Activated CD8-positive, alpha-beta memory T cell treated with anti-CD3 and anti-CD28 coated beads for 1 hour (primary cell): ENCODE measurements around the gene ARHGAP6.
"Not testable (repeated sequence)": the region's sequence is repeated elsewhere in the genome, so short reads cannot be mapped to it uniquely, and the experiment has no call there.

Experiments used
- DNase-seq, 2 donors: peaks; one replicate each; pipeline ENCODE4 v3.0.0-alpha.2; 2020; ENCODE audit warnings: low read depth in 1 of 2; ENCODE audit errors: extremely low read depth in 1 of 2

The ARHGAP6 gene

DNA sequence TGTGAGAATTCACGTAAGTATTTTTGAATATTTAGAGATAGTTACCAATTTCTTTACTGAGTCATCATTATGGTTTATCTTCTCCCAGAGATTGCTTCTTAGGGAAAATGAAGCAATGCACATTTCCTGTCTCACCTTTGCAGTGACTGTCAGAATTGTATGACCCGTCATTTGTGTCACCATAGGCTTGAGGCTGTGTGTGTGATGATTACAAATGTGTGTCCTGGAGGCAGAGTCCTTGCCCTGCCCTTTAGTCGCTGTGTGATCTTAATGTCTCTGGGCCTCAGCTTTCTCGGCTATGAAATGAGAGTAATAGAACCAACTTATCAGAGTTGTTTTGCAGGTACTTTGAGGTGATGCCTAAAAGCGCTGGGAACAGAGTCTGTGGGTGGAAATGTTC lies 540.7 kb downstream of the ARHGAP6 start:
- DNase-seq = no peak

DNA sequence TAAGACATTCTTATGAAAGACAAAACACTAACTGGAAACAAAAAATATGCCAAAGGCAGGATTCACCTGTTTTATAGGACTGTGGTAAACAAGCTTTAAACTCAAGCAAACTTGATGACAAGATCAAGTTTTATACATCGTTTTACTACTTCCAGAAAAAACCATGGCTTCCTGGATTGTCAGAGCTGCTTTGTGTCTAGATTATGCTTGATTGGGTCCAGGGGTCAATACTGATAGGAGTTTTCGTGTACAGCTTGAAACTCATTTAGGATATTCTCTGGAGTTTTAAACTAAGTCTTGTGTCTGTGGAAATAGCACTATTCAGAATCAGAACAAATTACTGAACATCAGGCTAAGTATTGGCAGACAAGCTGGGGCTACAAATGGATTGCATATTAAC lies 541.6 kb downstream of the ARHGAP6 start:
- DNase-seq = no peak

DNA sequence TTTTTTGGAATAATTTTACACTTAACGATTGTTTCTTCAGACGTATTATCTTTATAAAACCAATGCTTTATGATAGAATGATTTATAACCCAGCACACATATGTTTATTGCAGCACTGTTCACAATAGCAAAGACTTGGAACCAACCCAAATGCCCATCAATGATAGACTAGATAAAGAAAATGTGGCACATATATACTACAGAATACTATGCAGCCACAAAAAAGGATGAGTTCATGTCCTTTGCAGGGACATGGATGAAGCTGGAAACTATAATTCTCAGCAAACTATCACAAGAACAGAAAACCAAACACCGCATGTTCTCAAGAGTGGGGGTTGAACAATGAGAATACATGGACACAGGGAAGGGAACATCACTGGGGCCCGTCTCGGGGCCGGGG lies 542.6 kb downstream of the ARHGAP6 start:
- not testable (repeated sequence) for DNase-seq

DNA sequence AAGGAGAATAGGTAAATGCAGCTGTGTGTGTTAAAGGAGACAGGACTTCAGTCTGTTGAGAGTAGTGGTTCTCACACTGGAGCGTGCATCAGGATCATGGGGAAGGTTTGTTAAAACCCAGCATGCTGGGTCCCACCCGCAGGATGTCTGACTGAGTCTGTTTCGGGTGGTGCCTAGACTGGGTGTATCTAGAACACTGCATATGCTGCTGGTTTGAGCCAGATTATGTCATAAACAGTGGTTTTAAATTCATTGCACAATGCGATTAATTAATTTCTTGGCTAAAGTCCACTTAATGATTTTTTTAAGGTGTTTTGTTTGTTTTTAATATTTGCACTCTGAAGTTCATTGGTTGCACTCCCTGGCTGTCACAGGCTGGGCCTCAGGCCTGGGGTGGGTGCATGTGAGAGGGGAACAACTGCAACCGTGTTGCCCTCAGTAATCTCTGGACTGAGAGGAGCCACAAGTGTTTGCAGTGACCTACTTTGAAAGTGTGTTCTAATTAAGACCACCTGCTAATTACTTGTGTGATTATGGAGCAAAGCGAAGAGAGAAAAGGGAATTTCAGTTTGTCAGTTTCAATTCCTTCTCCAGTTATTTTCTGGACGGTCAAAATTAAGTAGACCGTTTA lies 546.3 kb downstream of the ARHGAP6 start:
- no peak for DNase-seq

DNA sequence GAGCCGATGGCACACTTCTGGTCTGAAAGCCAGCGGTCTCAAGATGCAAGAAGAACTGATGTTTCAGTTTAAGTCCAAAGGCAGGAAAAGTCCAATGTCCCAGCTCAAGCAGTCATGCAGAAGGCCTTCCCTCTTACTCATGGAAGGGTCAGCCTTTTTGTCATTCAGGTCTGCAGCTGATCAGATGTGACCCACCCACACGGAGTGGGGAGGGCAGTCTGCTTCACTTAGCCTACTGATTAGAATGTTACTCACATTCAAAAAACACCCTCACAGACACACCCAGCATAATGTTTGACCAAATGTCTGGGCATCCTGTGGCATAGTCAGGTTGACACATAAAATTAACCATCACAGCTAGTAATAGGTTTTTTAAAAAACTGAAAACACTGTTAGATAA lies 548.0 kb downstream of the ARHGAP6 start:
- DNase-seq = no peak

DNA sequence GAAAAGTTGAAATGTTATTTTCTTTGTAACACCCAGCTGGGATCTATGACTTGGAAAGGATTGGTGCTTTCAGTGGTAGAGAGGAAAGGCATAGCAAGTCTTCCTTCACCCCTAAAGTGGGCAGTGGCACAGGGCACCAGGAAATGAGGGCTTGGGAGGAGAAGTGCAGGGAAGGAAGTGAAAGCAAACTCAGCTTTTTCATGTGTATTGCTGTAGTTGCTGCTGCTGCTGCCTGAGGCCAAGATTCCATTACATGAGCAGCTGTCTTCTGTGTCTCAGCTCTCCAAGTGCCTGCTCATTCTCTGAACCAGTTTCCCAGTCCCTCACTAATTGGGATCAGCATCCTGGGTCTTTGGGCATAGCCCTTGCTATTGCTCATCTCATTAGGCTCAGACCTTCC lies 552.0 kb downstream of the ARHGAP6 start:
- DNase-seq = no peak

DNA sequence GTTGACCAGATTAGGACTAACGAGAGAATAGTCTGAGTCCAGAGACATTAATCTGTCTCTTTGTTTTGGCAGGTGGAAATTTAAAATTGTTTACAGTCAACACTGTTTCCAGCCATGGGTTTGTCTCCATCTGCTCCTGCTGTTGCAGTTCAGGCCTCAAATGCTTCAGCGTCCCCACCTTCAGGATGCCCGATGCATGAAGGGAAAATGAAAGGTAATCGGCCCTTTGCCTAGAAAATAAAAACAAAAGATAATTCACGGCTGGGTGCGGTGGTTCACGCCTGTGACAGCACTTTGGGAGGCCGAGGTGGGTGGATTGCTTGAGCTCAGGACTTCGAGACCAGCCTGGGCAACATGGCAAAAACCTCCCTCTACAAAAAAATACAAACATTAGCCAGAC lies 553.8 kb downstream of the ARHGAP6 start:
- DNase-seq = no peak

DNA sequence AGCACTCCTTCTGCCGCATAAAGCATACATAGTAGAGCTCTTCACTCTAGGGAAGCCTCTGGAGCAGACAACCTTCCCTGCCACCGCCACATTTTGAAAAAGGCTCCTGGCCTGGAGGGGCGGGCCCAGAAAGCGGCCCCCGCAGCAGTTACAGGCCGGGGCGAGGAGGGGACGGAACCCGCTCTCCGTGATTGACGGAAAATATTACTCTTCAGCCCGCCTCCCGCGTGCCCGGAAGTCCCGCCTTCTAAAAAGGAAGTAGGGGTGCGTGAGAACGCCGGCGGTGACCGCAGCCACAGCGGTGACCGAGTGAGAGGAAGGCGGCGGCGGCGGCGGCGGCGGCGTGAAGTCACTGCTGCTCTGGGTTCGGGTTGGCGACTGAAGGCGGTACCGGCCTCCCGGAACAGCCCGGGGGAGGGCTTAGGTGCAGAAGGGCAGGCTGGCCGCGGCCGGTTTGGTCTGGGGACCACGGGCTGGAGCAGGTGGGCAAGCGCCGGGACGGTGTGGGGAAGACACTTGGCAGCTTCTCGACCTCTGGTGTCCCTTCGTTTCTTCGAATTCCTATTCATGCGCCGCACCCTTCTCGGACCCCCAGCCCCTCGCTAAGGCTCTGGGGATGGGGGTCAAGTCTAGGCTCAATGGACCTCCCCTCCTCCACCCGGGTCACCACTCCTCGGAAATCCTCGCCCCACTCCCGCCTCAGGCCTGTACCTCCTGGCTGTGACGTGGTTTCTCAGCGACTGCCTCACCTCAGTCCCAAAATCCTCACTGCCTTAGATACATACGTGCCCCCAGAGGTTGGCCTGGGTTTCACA lies 554.5 kb downstream of the ARHGAP6 start, which contains the start of gene HCCS:
Gene HCCS (plus strand): TSS at position 296 of the 815 bp plus-strand sequence. CDS start 729 bp downstream, outside the sequence.
- peak; percentile 61 to 69 for DNase-seq

DNA sequence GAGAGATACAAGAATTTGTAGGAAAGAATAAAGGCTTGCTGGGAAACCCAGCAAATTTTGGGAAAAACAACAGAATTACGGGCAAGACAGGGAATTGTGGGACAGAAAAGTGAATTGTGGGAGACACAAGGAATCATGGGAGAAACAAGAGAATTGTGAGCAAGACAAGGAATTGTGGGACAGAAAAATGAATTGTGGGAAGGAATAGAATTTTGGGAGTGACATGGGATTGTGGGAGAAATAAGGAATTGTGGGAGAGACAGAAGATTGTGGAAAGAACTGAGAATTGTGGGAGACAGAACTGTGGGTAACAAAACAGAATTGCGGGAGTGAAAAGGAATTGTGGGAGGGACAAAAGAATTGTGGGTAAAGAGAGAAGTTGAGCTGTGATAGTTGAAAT lies 555.8 kb downstream of the ARHGAP6 start:
- no peak for DNase-seq

DNA sequence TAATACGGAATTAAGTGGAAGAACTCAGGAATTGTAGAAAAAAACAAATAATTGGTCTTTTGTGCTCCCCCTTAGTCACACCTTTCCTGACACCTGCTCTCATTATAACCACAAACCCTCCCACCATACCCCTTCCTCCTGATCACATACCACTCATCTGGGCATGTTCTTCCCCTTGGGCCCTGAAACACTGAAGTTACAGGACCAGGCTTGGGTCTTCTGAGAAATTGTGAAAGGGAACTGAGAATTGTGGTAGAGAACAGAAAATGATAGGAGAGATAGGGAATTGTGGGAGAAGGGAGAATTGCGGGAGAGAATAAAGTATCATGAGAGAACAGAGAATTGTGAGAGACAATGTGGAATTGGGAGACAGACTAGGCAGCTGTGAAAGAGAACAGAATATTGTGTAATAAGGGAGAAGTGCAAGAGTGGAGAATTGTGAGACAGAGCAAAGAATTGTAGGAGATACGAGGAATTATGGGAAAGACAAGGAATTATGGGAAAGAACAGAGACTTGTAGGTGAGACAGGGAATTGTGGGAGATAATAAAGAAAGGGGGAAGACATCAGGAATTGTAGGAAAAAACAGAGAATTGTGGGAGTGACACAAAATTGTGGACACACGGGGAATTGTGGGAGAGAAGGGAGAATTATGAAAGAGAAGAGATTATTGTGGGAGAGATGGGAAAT lies 557.3 kb downstream of the ARHGAP6 start:
- no peak for DNase-seq

DNA sequence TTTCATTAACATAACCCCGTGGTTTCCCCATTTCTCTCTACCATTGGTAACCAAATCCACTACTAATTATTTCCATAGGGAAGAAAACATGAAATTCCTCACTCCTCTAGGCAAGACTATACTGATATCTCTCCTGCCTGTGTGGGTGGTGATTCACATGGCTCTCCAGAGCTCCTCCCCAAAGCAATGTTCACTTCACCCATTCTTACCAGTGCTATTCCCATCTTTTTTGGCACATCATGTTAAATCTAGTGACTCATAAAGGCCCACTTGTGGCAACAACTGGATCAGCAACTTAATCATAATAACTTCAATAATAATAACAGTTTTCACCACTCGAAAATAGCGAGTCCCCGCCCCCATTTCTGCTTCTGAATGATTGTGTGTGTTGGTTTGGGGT lies 560.6 kb downstream of the ARHGAP6 start:
- no peak for DNase-seq

DNA sequence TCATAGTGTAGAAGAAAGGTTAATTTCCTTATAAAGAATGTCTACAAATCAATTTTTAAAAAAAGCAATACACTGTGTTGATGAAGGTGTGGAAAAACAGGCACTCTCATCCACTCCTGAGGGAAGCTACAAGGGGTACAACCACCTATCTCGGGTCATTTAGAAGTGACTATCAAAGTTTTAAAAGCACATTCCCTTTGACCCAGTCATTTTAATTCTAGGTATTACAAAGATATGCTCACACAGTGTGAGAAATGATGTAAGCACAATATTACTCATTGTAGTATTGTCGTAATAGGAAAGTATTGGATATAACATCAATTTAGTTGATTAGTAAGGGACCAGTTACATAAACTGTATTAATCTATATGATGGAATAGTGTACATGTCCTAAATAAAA lies 562.0 kb downstream of the ARHGAP6 start:
- no peak for DNase-seq

DNA sequence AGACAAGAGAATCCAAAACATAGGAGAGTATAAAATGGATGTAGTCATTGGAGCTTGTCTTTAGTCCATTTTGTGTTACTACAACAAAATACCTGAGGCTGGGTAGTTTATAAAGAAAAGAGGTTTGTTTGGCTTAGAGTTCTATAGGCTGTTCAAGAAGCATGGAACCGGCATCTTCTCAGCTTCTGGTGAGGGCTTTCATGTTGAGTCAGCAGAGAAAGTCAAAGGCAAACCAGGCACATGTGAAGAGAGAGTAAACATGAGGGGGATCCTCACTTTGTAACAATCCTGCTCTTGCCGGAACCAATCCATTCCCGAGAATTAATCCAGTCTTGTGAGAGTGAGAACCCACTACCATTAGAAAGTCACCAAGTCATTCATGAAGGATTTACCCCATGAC lies 562.7 kb downstream of the ARHGAP6 start:
- DNase-seq = no peak

DNA sequence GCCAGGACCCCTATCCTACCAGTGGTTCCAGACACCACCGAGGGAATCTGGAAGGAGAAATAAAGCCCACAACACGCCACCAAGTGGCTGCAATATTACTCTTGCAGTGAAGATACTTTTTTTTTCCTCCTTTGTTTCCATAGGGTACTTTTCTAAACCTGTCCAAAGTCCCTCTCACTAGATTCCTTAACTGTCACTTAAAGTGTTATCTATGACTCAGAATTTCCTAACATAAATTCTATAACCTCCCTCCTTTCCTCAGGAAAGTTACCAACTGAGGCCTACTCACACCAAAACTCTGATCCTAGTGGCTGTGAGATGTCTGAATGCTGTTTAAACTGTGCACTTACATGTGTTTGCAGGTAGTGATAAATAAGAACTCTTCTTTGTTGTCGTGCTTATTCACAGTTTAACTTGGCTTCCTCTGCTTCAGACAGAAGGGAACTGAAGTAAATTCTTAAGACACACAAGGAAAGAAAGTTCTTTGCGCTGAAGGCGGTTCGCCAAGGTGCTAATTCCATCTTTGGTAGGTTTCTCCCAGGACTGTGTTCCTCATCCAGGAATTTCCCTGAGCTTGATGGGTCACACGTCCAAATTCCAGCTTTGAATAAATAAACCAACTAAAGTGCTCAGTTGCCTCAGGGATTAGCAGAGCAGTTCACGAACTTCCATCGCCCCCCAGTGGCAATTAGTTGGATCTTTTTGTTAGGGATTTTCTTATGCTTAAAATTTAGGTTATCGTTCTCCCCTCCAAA lies 565.3 kb downstream of the ARHGAP6 start:
- no peak for DNase-seq

DNA sequence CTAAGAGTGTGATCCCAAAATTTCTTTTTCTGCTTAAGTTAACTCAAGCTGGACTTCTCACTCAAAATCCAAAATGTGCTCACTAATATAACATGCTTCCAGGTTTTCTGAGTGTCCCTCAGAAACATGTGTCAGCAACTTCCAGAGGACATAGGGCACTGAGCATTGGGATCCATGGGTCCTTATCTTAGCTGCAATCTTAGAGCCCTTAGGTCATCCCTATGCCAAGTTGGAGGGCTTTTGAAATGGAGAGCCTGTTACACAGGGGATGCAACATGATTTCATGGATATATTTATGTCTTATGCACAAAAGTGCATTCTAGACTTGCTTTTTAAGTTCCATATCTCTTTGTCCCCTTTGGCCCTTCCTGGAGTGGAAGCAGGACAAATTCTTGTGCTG lies 566.3 kb downstream of the ARHGAP6 start:
- no peak for DNase-seq

DNA sequence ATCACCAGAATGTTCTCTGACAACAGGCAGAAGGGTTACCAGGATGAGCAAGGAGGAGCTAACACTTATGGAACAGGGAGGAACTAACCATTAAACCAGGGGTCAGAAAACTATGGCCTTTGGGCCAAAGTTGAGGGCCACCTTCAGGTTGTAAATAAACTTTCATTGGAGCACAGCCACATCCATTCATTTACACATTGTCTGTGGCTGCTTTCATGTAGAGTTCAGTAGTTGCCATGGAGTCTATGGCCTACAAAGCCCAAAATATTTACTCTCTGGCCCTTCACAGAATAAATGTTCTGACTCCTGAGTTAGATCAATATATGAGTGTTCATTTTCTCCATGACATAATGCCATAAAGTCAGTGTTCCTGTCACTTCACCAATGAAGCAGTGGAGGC lies 567.8 kb downstream of the ARHGAP6 start:
- DNase-seq = no peak

DNA sequence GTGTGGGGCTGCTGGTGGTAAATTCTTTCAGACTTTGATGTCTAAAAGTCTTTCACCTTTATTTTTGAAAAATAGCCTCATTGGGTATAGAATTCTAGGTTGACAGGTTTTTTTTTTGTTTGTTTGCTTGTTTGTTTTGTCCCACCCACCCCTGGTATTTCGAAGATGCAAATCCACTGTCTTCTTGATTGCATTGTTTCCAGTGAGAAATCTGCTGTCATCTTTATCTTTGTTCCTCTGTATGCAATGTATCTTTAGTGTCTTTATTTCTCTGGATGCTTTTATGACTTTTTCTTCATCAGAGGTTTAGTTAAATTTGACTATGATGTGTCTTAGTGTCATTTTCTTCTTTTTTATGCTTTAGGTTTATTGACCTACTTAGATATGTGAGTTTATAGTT lies 575.9 kb downstream of the ARHGAP6 start:
- no peak for DNase-seq
